NK-92 treated with Interleukin-12 subunit alpha and Interleukin-12 subunit beta, amount 100 ng/mL, for 24 hours (cell line): Measurements from ENCODE around the gene F11R.
A peak's percentile ranks its signal among the peaks of the same experiment; 100 is the strongest.
"Not testable (repeated sequence)": the region's sequence is repeated elsewhere in the genome, so short reads cannot be mapped to it uniquely, and the experiment has no call there.

Source experiments
- DNase-seq: peaks from one replicate; lab custom pipeline; 2025; lab: John Stamatoyannopoulos, UW

F11R gene

GRCh38 chr1:160971618-160972056 is 49.3 kb downstream of the F11R start:
- DNase-seq = no peak

GRCh38 chr1:160963521-160963920 is 57.4 kb downstream of the F11R start:
- DNase-seq = no peak

GRCh38 chr1:160961419-160961818 is 59.5 kb downstream of the F11R start:
- DNase-seq = no peak

GRCh38 chr1:160956966-160957365 is 64.0 kb downstream of the F11R start:
- DNase-seq = no peak

- peak; percentile 35 for DNase-seq
Measured at GRCh38 chr1:160954158-160955104, 66.5 kb downstream of the F11R start, which contains the start of gene ITLN2. Gene ITLN2, minus strand, starts transcription at chr1:160954809. Its CDS starts 68 bp downstream, at chr1:160954741.

- no peak for DNase-seq
Measured at GRCh38 chr1:160953030-160953429, 67.9 kb downstream of the F11R start.

GRCh38 chr1:160952129-160952510 is 68.8 kb downstream of the F11R start:
- DNase-seq = no peak

GRCh38 chr1:160951443-160952128 is 69.4 kb downstream of the F11R start:
- peak; percentile 38 for DNase-seq

- no peak for DNase-seq
Measured at GRCh38 chr1:160950657-160951056, 70.3 kb downstream of the F11R start.

GRCh38 chr1:160949881-160950280 is 71.1 kb downstream of the F11R start:
- no peak for DNase-seq

- not testable (repeated sequence) for DNase-seq
Measured at GRCh38 chr1:160949216-160949880, 71.6 kb downstream of the F11R start.

GRCh38 chr1:160947174-160947759 is 73.7 kb downstream of the F11R start:
- not testable (repeated sequence) for DNase-seq

GRCh38 chr1:160945881-160946280 is 75.1 kb downstream of the F11R start:
- not testable (repeated sequence) for DNase-seq
